H1 (cell line): ENCODE measurements around the gene KCNA2. TPM values are rescaled to one million over a fixed set of nuclear protein-coding genes. Genes with fewer than 3 reads are reported as not detected.

ENCODE experiments used
- BACH1 ChIP-seq: IDR thresholded peaks from 2 replicates; pipeline ENCODE4 v1.6.1; 2012; ENCODE audit warnings: low read length, improper control_type of control experiment
- KDM5A ChIP-seq: fragments of 200-600 bp; IDR thresholded peaks from 2 replicates; pipeline ENCODE4 v1.7.1; 2012; ENCODE audit warnings: mild to moderate bottlenecking, low read length, inconsistent platforms, mixed read lengths
- SP4 ChIP-seq: IDR thresholded peaks from 2 replicates; pipeline ENCODE4 v1.6.1; 2012; ENCODE audit warnings: low read length, inconsistent platforms
- TBP ChIP-seq: IDR thresholded peaks from 2 replicates; pipeline ENCODE4 v1.6.1; 2011; ENCODE audit warnings: low read depth, low read length, improper control_type of control experiment
- polyA plus RNA-seq, 7 experiments: library from polyadenylated mRNA; depleted of rRNA in 3 of 7; stranded (reverse) in 5 of 7; unstranded in 2 of 7; fragments of >200 nt in 5 of 7; fragments of 200-250 nt in 2 of 7; gene quantifications; 1 replicate in 5 of 7; 2 replicates in 1 of 7; 4 replicates in 1 of 7; pipeline versions ENCODE4 v1.2.1 to v1.2.3, GENCODE V29; 2011 to 2013; ENCODE audit warnings: missing spikeins in 2 of 7, mixed read lengths in 2 of 7
- total RNA-seq: library from RNA; stranded (reverse); fragmentation: NEBNext Ultra II Directional; extraction: Animal tissue kit (Norgen Biotek cat#: 25700); gene quantifications from 2 replicates; pipeline ENCODE4 v1.2.1, GENCODE V29; 2021

The KCNA2 gene
- total and polyA plus RNA-seq, 2 of the 8 experiments (the other 6 are each of a cell fraction or from before 2014, with no cell fraction given) = 0.26 to 0.78 TPM

GRCh38 chr1:110635434-110635833, 29.3 kb upstream of the KCNA2 start (continued):
- TF ChIP-seq BACH1 (no peak), KDM5A (no peak), TBP (no peak), SP4 (no peak)
